ENCODE measurements around the gene RLN3. TPM values are rescaled to one million over a fixed set of nuclear protein-coding genes. Genes with fewer than 3 reads are reported as not detected.

RLN3 gene
- polyA plus RNA-seq, 1 donor (not counting 4 experiments of a cell fraction or from before 2014, with no cell fraction given) = not detected

DNA sequence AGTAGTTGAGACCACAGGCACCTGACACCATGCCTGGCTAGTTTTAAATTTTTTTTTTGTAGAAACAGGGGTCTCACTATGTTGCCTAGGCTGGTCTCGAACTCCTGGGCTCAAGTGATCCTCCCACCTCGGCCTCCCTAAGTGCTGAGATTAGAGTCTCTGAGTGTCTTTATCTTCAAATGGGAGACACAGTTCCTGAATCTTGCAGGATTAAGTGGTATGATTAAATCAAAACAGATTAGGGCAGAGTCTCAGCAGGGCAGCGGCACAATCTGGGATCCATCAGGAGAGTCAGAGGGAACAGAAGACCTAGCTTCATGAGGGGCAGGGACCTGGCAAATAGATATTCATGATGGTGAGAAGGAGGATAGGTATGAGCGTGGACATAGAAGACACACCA lies 953 bp downstream of the RLN3 start:
- Histone ChIP-seq H3K4me2 (ENCODE audit: control insufficient read depth, extremely low read depth, insufficient read depth, low read depth, low read length) (no peak overlapping the region), H3K4me1 (ENCODE audit: control insufficient read depth, extremely low read depth, insufficient read depth, low read length) (peaks cover 4% of the 10 kb centered on the region), H2AFZ (ENCODE audit: control insufficient read depth, low read length) (no peak overlapping the region), H3K9me3 (ENCODE audit: control insufficient read depth, low read depth, low read length) (no peaks in the 10 kb centered on the region), H3K4me3 (ENCODE audit: control insufficient read depth in 2 of 3, extremely low read depth in 1 of 3, insufficient read depth in 2 of 3, low read depth in 1 of 3, low read length in 3 of 3) (no peak overlapping the region), H3K9me1 (ENCODE audit: control insufficient read depth, extremely low read depth, insufficient read depth, low read length) (no peaks in the 10 kb centered on the region), H3K79me2 (ENCODE audit: control insufficient read depth, insufficient read depth, low read length) (no peaks in the 10 kb centered on the region), H4K20me1 (ENCODE audit: control insufficient read depth, extremely low read depth, insufficient read depth, low read length) (no peaks in the 10 kb centered on the region), H3K27ac (ENCODE audit: control insufficient read depth, insufficient read depth, low read length) (no peak overlapping the region), H3K36me3 (ENCODE audit: control insufficient read depth in 2 of 2, extremely low read depth in 1 of 2, insufficient read depth in 2 of 2, low read length in 2 of 2) (no peaks in the 10 kb centered on the region), H3K27me3 (ENCODE audit: control insufficient read depth, extremely low read depth, insufficient read depth, low read length) (no peaks in the 10 kb centered on the region), H3K9ac (ENCODE audit: control insufficient read depth, extremely low read depth, insufficient read depth, low read length) (no peak overlapping the region)
- dilution Hi-C loops (cut with MboI; ENCODE audit: extremely low pct_ligation_motif_present, low sequenced_read_pairs) = no loop called here
- TF ChIP-seq, protein P1, sequence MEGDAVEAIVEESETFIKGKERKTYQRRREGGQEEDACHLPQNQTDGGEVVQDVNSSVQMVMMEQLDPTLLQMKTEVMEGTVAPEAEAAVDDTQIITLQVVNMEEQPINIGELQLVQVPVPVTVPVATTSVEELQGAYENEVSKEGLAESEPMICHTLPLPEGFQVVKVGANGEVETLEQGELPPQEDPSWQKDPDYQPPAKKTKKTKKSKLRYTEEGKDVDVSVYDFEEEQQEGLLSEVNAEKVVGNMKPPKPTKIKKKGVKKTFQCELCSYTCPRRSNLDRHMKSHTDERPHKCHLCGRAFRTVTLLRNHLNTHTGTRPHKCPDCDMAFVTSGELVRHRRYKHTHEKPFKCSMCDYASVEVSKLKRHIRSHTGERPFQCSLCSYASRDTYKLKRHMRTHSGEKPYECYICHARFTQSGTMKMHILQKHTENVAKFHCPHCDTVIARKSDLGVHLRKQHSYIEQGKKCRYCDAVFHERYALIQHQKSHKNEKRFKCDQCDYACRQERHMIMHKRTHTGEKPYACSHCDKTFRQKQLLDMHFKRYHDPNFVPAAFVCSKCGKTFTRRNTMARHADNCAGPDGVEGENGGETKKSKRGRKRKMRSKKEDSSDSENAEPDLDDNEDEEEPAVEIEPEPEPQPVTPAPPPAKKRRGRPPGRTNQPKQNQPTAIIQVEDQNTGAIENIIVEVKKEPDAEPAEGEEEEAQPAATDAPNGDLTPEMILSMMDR (optimal IDR thresholded peaks at IDR 0.05 in 1 of 3, IDR thresholded peaks at IDR 0.05 in 1 of 3, conservative IDR thresholded peaks at IDR 0.05 in 1 of 3; ENCODE audit: extremely low read depth in 1 of 3, insufficient read depth in 2 of 3, low read length in 3 of 3) = no peak
- no peak for TF ChIP-seq EZH2 (IDR thresholded peaks at IDR 0.05; ENCODE audit: low read length)
- DNase-seq (ENCODE audit: low read depth, low spot score) (no peak), FAIRE-seq (no peak)

DNA sequence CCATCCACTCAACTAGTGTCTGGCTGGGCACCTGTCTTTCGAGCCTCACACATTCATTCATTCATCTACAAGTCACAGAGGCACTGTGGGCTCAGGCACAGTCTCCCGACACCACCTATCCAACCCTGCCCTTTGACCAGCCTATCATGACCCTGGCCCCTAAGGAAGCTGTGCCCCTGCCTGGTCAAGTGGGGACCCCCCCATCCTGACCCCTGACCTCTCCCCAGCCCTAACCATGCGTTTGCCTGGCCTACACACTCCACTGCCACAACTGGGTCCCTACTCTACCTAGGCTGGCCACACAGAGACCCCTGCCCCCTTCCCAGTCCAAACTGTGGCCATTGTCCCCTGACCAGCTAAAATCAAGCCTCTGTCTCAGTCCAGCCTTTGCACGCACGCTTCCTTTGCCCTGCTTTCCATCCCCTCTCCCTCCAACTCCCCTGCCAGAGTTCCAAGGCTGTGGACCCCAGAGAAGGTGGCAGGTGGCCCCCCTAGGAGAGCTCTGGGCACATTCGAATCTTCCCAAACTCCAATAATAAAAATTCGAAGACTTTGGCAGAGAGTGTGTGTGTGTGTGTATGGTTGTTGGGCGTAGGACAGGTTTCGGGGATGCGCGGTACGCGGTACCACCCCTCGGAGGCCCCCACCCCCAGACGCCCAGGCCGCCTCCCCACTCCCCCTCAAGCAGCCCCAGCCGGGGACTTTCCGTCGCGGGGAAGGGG lies 3.2 kb downstream of the RLN3 start:
- no peaks in the 10 kb centered on the region for H3K36me3 ChIP-seq (ENCODE audit: control insufficient read depth in 2 of 2, extremely low read depth in 1 of 2, insufficient read depth in 2 of 2, low read length in 2 of 2)
- DNase-seq (ENCODE audit: low read depth, low spot score) = no peak
- H3K27ac ChIP-seq (ENCODE audit: control insufficient read depth, insufficient read depth, low read length) = no peak overlapping the region
- FAIRE-seq = no peak
- peak overlapping the region; percentile 87 for H3K4me2 ChIP-seq (ENCODE audit: control insufficient read depth, extremely low read depth, insufficient read depth, low read depth, low read length)
- peak overlapping the region in 2 of 3 experiments; percentile 61 to 74 for H3K4me3 ChIP-seq (ENCODE audit: control insufficient read depth in 2 of 3, extremely low read depth in 1 of 3, insufficient read depth in 2 of 3, low read depth in 1 of 3, low read length in 3 of 3)
- no peak overlapping the region for H3K9ac ChIP-seq (ENCODE audit: control insufficient read depth, extremely low read depth, insufficient read depth, low read length)
- no peaks in the 10 kb centered on the region for H3K79me2 ChIP-seq (ENCODE audit: control insufficient read depth, insufficient read depth, low read length)
- dilution Hi-C loops (cut with MboI; ENCODE audit: extremely low pct_ligation_motif_present, low sequenced_read_pairs) = no loop called here
- H2AFZ ChIP-seq (ENCODE audit: control insufficient read depth, low read length) = peak overlapping the region; percentile 87
- no peaks in the 10 kb centered on the region for H4K20me1 ChIP-seq (ENCODE audit: control insufficient read depth, extremely low read depth, insufficient read depth, low read length)
- H3K9me1 ChIP-seq (ENCODE audit: control insufficient read depth, extremely low read depth, insufficient read depth, low read length) = no peaks in the 10 kb centered on the region
- H3K9me3 ChIP-seq (ENCODE audit: control insufficient read depth, low read depth, low read length) = no peaks in the 10 kb centered on the region
- TF ChIP-seq, protein P1 (optimal IDR thresholded peaks at IDR 0.05 in 1 of 3, IDR thresholded peaks at IDR 0.05 in 1 of 3, conservative IDR thresholded peaks at IDR 0.05 in 1 of 3; ENCODE audit: extremely low read depth in 1 of 3, insufficient read depth in 2 of 3, low read length in 3 of 3) = no peak
- no peak for TF ChIP-seq EZH2 (IDR thresholded peaks at IDR 0.05; ENCODE audit: low read length)
- H3K4me1 ChIP-seq (ENCODE audit: control insufficient read depth, extremely low read depth, insufficient read depth, low read length) = no peaks in the 10 kb centered on the region
- H3K27me3 ChIP-seq (ENCODE audit: control insufficient read depth, extremely low read depth, insufficient read depth, low read length) = no peaks in the 10 kb centered on the region

Data from keratinocyte (primary cell).